DND-41 (cell line): ENCODE data around the gene CDK9.
"Not testable (repeated sequence)": the region's sequence is repeated elsewhere in the genome, so short reads cannot be mapped to it uniquely, and the experiment has no call there.

ENCODE experiments used
- ATAC-seq: fragments of 200-7000 bp; cut with Tn5 transposase; 3 replicates; pipeline ENCODE4 v1.9.1; 2021; ENCODE audit warnings: low read depth; ENCODE audit not compliant: insufficient read depth
- DNase-seq: peaks from one replicate; pipeline ENCODE4 v3.0.0-alpha.2; 2020
- H2AFZ ChIP-seq: 2 replicates; pipeline ENCODE4 v1.6.0; 2012; ENCODE audit warnings: low read depth, low read length
- H3K27ac ChIP-seq: 2 replicates; pipeline ENCODE4 v1.5.1; 2012; ENCODE audit warnings: low read length, inconsistent platforms
- H3K27me3 ChIP-seq: fragments of 200-600 bp; sonication (generic); 2 replicates; pipeline ENCODE4 v1.6.0; 2012; ENCODE audit warnings: low read length, mild to moderate bottlenecking, inconsistent platforms; ENCODE audit not compliant: insufficient read depth, poor library complexity
- H3K36me3 ChIP-seq: 2 replicates; pipeline ENCODE4 v1.5.1; 2012; ENCODE audit warnings: low read length, inconsistent platforms; ENCODE audit not compliant: insufficient read depth
- H3K4me1 ChIP-seq: 2 replicates; pipeline ENCODE4 v1.5.1; 2012; ENCODE audit warnings: mild to moderate bottlenecking, low read length; ENCODE audit not compliant: insufficient read depth
- H3K4me2 ChIP-seq: 2 replicates; pipeline ENCODE4 v1.6.0; 2012; ENCODE audit warnings: mild to moderate bottlenecking, moderate library complexity, low read length, inconsistent platforms; ENCODE audit not compliant: insufficient read depth
- H3K4me3 ChIP-seq, 2 experiments: fragments of 200-600 bp in 1 of 2; shearing (Covaris generic) in 1 of 2; 2 replicates each; pipeline ENCODE4 v1.5.1; 2012 to 2016; ENCODE audit warnings: inconsistent platforms in 2 of 2, low read length in 2 of 2, mild to moderate bottlenecking in 2 of 2, low read depth in 1 of 2, moderate library complexity in 1 of 2
- H3K79me2 ChIP-seq: 2 replicates; pipeline ENCODE4 v1.6.0; 2012; ENCODE audit warnings: low read length, inconsistent platforms; ENCODE audit not compliant: insufficient read depth
- H3K9ac ChIP-seq: 2 replicates; pipeline ENCODE4 v1.6.0; 2012; ENCODE audit warnings: low read depth, mild to moderate bottlenecking, inconsistent platforms, low read length, moderate library complexity
- H3K9me3 ChIP-seq: 2 replicates; pipeline ENCODE4 v1.5.1; 2012; ENCODE audit warnings: low read length, moderate library complexity, mild to moderate bottlenecking, inconsistent platforms; ENCODE audit not compliant: insufficient read depth, severe bottlenecking
- H4K20me1 ChIP-seq: 2 replicates; pipeline ENCODE4 v1.6.0; 2012; ENCODE audit warnings: low read length; ENCODE audit not compliant: insufficient read depth
- EZH2 ChIP-seq: IDR thresholded peaks from 3 replicates; pipeline ENCODE4 v1.6.1; 2012; ENCODE audit warnings: borderline replicate concordance, low read depth, mild to moderate bottlenecking, moderate library complexity, low read length, inconsistent platforms; ENCODE audit not compliant: severe bottlenecking
- TF ChIP-seq, protein P1 (sequence below): IDR thresholded peaks from 2 replicates; pipeline ENCODE4 v1.5.1; 2012; ENCODE audit warnings: borderline replicate concordance, low read length, moderate library complexity, mild to moderate bottlenecking; ENCODE audit not compliant: poor library complexity, severe bottlenecking; ENCODE audit errors: extremely low read depth

The CDK9 gene

GRCh38 chr9:127779136-127779981 is 6.5 kb upstream of the CDK9 start:
- H2AFZ ChIP-seq = no peak overlapping the region
- H3K79me2 ChIP-seq = peaks cover 49% of the 10 kb centered on the region
- no peaks in the 10 kb centered on the region for H3K27me3 ChIP-seq
- H3K4me3 ChIP-seq = peak overlapping the region in 1 of 2 experiments; percentile 49; a peak in 1 of 4 replicates
- TF ChIP-seq EZH2 = no peak
- peak overlapping the region; percentile 72 for H3K27ac ChIP-seq
- peaks cover 19% of the 10 kb centered on the region for H3K36me3 ChIP-seq
- no peaks in the 10 kb centered on the region for H4K20me1 ChIP-seq
- ATAC-seq = no peak
- H3K4me1 ChIP-seq = peaks cover 52% of the 10 kb centered on the region
- peak overlapping the region; percentile 71 for H3K4me2 ChIP-seq
- H3K9me3 ChIP-seq = no peaks in the 10 kb centered on the region
- no peak for DNase-seq
- peak overlapping the region; percentile 42 for H3K9ac ChIP-seq

DNA sequence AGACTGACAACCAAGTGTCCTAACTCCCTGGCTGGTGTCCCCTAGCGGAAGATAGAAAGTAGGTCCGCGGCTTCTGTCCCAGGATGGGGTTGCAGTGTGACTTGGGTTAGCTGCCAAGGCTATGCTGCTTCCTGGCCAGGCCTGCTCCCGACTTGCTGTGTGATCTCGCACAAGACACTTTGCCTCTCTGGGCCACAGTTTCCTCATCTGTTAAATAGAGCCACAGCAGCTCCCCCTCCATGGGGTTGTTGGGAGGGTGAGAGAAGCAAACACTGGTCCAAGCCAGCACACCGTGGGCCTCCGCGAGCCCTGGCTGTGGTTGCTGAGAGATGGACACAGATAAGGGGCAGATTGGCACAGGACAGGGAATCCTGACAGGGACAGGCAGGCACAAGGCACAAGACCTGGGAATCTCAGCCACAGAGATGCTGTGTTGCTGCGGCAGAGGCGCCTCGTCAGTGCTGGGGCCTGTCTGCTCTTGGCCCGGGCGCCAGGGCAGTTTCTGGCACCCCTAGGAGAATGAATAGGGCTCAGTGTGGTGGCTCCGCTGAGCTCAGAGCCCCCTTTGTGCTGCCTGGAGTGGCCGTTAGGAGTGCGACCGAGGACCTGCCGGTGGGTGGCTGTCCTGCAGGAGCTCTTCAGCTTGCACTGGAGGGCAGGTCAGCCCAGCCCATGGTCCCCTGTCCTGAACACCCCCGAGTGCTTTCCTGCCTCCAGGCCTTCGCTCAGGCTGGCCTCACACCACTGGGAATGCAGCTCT is 5.5 kb upstream of the CDK9 start:
- no peaks in the 10 kb centered on the region for H3K9me3 ChIP-seq
- H3K79me2 ChIP-seq = peaks cover 49% of the 10 kb centered on the region
- H3K36me3 ChIP-seq = peaks cover 19% of the 10 kb centered on the region
- H4K20me1 ChIP-seq = no peaks in the 10 kb centered on the region
- no peaks in the 10 kb centered on the region for H3K27me3 ChIP-seq
- DNase-seq (no peak), ATAC-seq (no peak)
- H3K4me2 ChIP-seq = peak overlapping the region; percentile 1; the same call in 1 of the 2 replicates
- H3K9ac ChIP-seq = no peak overlapping the region
- TF ChIP-seq, protein P1, sequence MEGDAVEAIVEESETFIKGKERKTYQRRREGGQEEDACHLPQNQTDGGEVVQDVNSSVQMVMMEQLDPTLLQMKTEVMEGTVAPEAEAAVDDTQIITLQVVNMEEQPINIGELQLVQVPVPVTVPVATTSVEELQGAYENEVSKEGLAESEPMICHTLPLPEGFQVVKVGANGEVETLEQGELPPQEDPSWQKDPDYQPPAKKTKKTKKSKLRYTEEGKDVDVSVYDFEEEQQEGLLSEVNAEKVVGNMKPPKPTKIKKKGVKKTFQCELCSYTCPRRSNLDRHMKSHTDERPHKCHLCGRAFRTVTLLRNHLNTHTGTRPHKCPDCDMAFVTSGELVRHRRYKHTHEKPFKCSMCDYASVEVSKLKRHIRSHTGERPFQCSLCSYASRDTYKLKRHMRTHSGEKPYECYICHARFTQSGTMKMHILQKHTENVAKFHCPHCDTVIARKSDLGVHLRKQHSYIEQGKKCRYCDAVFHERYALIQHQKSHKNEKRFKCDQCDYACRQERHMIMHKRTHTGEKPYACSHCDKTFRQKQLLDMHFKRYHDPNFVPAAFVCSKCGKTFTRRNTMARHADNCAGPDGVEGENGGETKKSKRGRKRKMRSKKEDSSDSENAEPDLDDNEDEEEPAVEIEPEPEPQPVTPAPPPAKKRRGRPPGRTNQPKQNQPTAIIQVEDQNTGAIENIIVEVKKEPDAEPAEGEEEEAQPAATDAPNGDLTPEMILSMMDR = no peak
- no peak for TF ChIP-seq EZH2
- H2AFZ ChIP-seq = no peak overlapping the region
- H3K4me1 ChIP-seq = peaks cover 57% of the 10 kb centered on the region
- H3K27ac ChIP-seq = peak overlapping the region; percentile 21; the same call in 1 of the 2 replicates
- H3K4me3 ChIP-seq = no peak overlapping the region

GRCh38 chr9:127780909-127781308 is 4.9 kb upstream of the CDK9 start:
- H3K9me3 ChIP-seq, DNase-seq, H2AFZ ChIP-seq, H3K4me3 ChIP-seq, H3K27me3 ChIP-seq, H3K4me2 ChIP-seq, H4K20me1 ChIP-seq, H3K9ac ChIP-seq, ATAC-seq: not testable (repeated sequence)
- Histone ChIP-seq H3K36me3 (peaks cover 19% of the 10 kb centered on the region), H3K4me1 (peaks cover 53% of the 10 kb centered on the region), H3K79me2 (peaks cover 50% of the 10 kb centered on the region), H3K27ac (peak overlapping the region; percentile 21; the same call in 1 of the 2 replicates)

DNA sequence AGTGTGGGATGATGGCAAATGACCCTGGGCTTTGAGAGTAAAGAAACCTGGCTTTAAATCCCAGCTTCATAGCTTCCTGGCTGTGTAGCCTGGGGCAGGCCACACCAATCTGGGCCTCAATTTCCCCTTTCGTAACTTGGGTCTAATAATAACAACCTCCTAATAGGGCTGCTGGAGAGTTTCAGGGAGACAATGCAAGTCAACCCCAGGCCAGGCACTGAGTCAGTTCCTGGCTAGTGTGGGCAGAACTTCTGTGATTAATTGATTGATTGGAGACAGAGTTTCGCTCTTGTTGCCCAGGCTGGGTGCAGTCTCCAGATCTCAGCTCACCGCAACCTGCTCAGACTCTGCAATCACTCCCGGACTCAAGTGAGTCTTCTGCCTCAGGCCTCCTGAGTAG is 4.0 kb upstream of the CDK9 start:
- H3K27ac ChIP-seq = no peak overlapping the region

More for the DNA sequence above, 4.0 kb upstream of the CDK9 start:
- ATAC-seq (no peak), DNase-seq (no peak)
- Histone ChIP-seq H3K4me2 (no peak overlapping the region), H3K9ac (no peak overlapping the region), H4K20me1 (peaks cover 6% of the 10 kb centered on the region), H3K4me3 (no peak overlapping the region), H3K79me2 (peaks cover 54% of the 10 kb centered on the region), H3K36me3 (peaks cover 24% of the 10 kb centered on the region), H2AFZ (no peak overlapping the region), H3K4me1 (peaks cover 48% of the 10 kb centered on the region), H3K9me3 (no peaks in the 10 kb centered on the region), H3K27me3 (no peaks in the 10 kb centered on the region)
- TF ChIP-seq EZH2 = no peak
- TF ChIP-seq, protein P1 = no peak
